Measurements from ENCODE around the gene OSBPL10.

The OSBPL10 gene

GRCh38 chr3:31955581-31955980 is 25.5 kb downstream of the OSBPL10 start:
- no peak for DNase-seq

GRCh38 chr3:31953636-31954035 is 27.4 kb downstream of the OSBPL10 start:
- no peak for DNase-seq

GRCh38 chr3:31953091-31953490 is 28.0 kb downstream of the OSBPL10 start:
- DNase-seq: no peak

GRCh38 chr3:31952205-31952604 is 28.9 kb downstream of the OSBPL10 start:
- DNase-seq: no peak

- DNase-seq: no peak
These were observed 32.8 kb downstream of the OSBPL10 start for GRCh38 chr3:31948280-31948679.

- DNase-seq: no peak
These were observed 33.4 kb downstream of the OSBPL10 start for GRCh38 chr3:31947671-31948091.

- no peak for DNase-seq
These were observed 33.9 kb downstream of the OSBPL10 start for GRCh38 chr3:31947162-31947561.

GRCh38 chr3:31946484-31947081 is 34.5 kb downstream of the OSBPL10 start:
- no peak for DNase-seq

- DNase-seq: no peak
These were observed 35.4 kb downstream of the OSBPL10 start for GRCh38 chr3:31945738-31946052.

- no peak for DNase-seq
These were observed 38.0 kb downstream of the OSBPL10 start for GRCh38 chr3:31943041-31943440.

GRCh38 chr3:31942446-31942845 is 38.6 kb downstream of the OSBPL10 start:
- DNase-seq: no peak

- no peak for DNase-seq
These were observed 43.8 kb downstream of the OSBPL10 start for GRCh38 chr3:31937225-31937624.

GRCh38 chr3:31936420-31937060 is 44.5 kb downstream of the OSBPL10 start:
- DNase-seq: no peak

GRCh38 chr3:31934866-31935265 is 46.2 kb downstream of the OSBPL10 start:
- DNase-seq: no peak

- no peak for DNase-seq
These were observed 47.0 kb downstream of the OSBPL10 start for GRCh38 chr3:31934018-31934417.

GRCh38 chr3:31932990-31933389 is 48.1 kb downstream of the OSBPL10 start:
- DNase-seq: no peak

- DNase-seq: no peak
These were observed 51.1 kb downstream of the OSBPL10 start for GRCh38 chr3:31929826-31930502.

GRCh38 chr3:31927811-31928210 is 53.3 kb downstream of the OSBPL10 start:
- no peak for DNase-seq

GRCh38 chr3:31926543-31926942 is 54.5 kb downstream of the OSBPL10 start:
- DNase-seq: no peak

- no peak for DNase-seq
These were observed 55.8 kb downstream of the OSBPL10 start for GRCh38 chr3:31925271-31925630.

- DNase-seq: no peak
These were observed 56.3 kb downstream of the OSBPL10 start for GRCh38 chr3:31924610-31925270.

- no peak for DNase-seq
These were observed 58.1 kb downstream of the OSBPL10 start for GRCh38 chr3:31922962-31923361.

GRCh38 chr3:31921837-31922236 is 59.2 kb downstream of the OSBPL10 start:
- no peak for DNase-seq

- DNase-seq: no peak
These were observed 60.8 kb downstream of the OSBPL10 start for GRCh38 chr3:31920310-31920709.

All from activated CD4-positive, alpha-beta T cell treated with anti-CD3 and anti-CD28 coated beads, Interleukin-2, Interleukin-6, amounts not matched to agents 100 ng/mL and 50 ng/mL, durations not matched to agents 16 hours and 8 hours (primary cell).